ENCODE data around the gene CD177.

GRCh38 chr19:43318203-43318602, 35.3 kb upstream of the CD177 start:
- TF ChIP-seq EGR1 (conservative IDR thresholded peaks at IDR 0.05) (no peak), POLR2A (conservative IDR thresholded peaks at IDR 0.05) (no peak), ELF4 (CRISPR knock-in tag; IDR thresholded peaks at IDR 0.05) (no peak), EHMT2 (IDR thresholded peaks at IDR 0.05) (no peak), RAD21 (CRISPR knock-in tag; conservative IDR thresholded peaks at IDR 0.05 in 1 of 2, IDR thresholded peaks at IDR 0.05 in 1 of 2) (no peak)
